ENCODE results near the gene MACROD2.

GRCh38 chr20:15600565-15600964, 1605.2 kb downstream of the MACROD2 start:
- TF ChIP-seq, protein P1, sequence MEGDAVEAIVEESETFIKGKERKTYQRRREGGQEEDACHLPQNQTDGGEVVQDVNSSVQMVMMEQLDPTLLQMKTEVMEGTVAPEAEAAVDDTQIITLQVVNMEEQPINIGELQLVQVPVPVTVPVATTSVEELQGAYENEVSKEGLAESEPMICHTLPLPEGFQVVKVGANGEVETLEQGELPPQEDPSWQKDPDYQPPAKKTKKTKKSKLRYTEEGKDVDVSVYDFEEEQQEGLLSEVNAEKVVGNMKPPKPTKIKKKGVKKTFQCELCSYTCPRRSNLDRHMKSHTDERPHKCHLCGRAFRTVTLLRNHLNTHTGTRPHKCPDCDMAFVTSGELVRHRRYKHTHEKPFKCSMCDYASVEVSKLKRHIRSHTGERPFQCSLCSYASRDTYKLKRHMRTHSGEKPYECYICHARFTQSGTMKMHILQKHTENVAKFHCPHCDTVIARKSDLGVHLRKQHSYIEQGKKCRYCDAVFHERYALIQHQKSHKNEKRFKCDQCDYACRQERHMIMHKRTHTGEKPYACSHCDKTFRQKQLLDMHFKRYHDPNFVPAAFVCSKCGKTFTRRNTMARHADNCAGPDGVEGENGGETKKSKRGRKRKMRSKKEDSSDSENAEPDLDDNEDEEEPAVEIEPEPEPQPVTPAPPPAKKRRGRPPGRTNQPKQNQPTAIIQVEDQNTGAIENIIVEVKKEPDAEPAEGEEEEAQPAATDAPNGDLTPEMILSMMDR (IDR thresholded peaks at IDR 0.05), result no peak
- TF ChIP-seq POLR2A (IDR thresholded peaks at IDR 0.05) (no peak), EP300 (IDR thresholded peaks at IDR 0.05) (no peak)

Data from tibial nerve (tissue), 4 donors.